LNCaP clone FGC (cell line): ENCODE measurements around the gene MLLT3.

Source experiments
- DNase-seq: peaks from one replicate; pipeline ENCODE4 v3.0.0-alpha.2; 2011; ENCODE audit warnings: low read depth
- H3K4me3 ChIP-seq: 2 replicates; pipeline ENCODE4 v1.5.1; 2011; ENCODE audit warnings: mild to moderate bottlenecking, low read depth, low read length, control low read depth
- CTCF ChIP-seq: IDR thresholded peaks from 2 replicates; pipeline ENCODE4 v1.5.1; 2012; ENCODE audit warnings: mild to moderate bottlenecking; ENCODE audit not compliant: control insufficient read depth, insufficient read depth; ENCODE audit errors: extremely low read depth

The MLLT3 gene

GRCh38 chr9:20464242-20464641 is 158.1 kb downstream of the MLLT3 start:
- DNase-seq, result no peak
- no peak overlapping the region for H3K4me3 ChIP-seq
- no peak for TF ChIP-seq CTCF

- no peak for TF ChIP-seq CTCF
- DNase-seq, result no peak
- H3K4me3 ChIP-seq, result no peak overlapping the region
Measured at GRCh38 chr9:20463823-20464222, 158.5 kb downstream of the MLLT3 start.

- TF ChIP-seq CTCF, result no peak
- DNase-seq, result no peak
- no peak overlapping the region for H3K4me3 ChIP-seq
Measured at GRCh38 chr9:20462410-20462809, 159.9 kb downstream of the MLLT3 start.

- DNase-seq, result no peak
- no peak for TF ChIP-seq CTCF
- H3K4me3 ChIP-seq, result no peak overlapping the region
Measured at GRCh38 chr9:20447291-20447690, 175.0 kb downstream of the MLLT3 start.

- DNase-seq, result no peak
- TF ChIP-seq CTCF, result no peak
- no peak overlapping the region for H3K4me3 ChIP-seq
Measured at GRCh38 chr9:20446248-20446647, 176.1 kb downstream of the MLLT3 start.

- TF ChIP-seq CTCF, result no peak
- no peak for DNase-seq
- no peak overlapping the region for H3K4me3 ChIP-seq
Measured at GRCh38 chr9:20442461-20443319, 179.6 kb downstream of the MLLT3 start.
